Measurements from ENCODE around the gene NOS2.

Gene NOS2

GRCh38 chr17:27819145-27819544, 18.8 kb upstream of the NOS2 start:
- no peak for DNase-seq (ENCODE audit: low read depth in 3 of 3)

GRCh38 chr17:27818401-27819105, 18.2 kb upstream of the NOS2 start:
- no peak for DNase-seq (ENCODE audit: low read depth in 3 of 3)

GRCh38 chr17:27817731-27818130, 17.4 kb upstream of the NOS2 start:
- no peak for DNase-seq (ENCODE audit: low read depth in 3 of 3)

- no peak for DNase-seq (ENCODE audit: low read depth in 3 of 3)
Observed at GRCh38 chr17:27816946-27817345, 16.6 kb upstream of the NOS2 start.

GRCh38 chr17:27811961-27812360, 11.6 kb upstream of the NOS2 start:
- DNase-seq (ENCODE audit: low read depth in 3 of 3) = no peak

- DNase-seq (ENCODE audit: low read depth in 3 of 3) = no peak
Observed at GRCh38 chr17:27810902-27811557, 10.7 kb upstream of the NOS2 start.

GRCh38 chr17:27810211-27810901, 10.0 kb upstream of the NOS2 start:
- no peak for DNase-seq (ENCODE audit: low read depth in 3 of 3)

- no peak for DNase-seq (ENCODE audit: low read depth in 3 of 3)
Observed at GRCh38 chr17:27809555-27809954, 9.2 kb upstream of the NOS2 start.

GRCh38 chr17:27808628-27809027, 8.3 kb upstream of the NOS2 start:
- no peak for DNase-seq (ENCODE audit: low read depth in 3 of 3)

GRCh38 chr17:27807567-27808470, 7.5 kb upstream of the NOS2 start:
- peak in 2 of 3 experiments; percentile 25 to 33 for DNase-seq (ENCODE audit: low read depth in 3 of 3)

GRCh38 chr17:27805520-27806146, 5.3 kb upstream of the NOS2 start:
- peak; percentile 60 to 70 (median 63) for DNase-seq (ENCODE audit: low read depth in 3 of 3)

- no peak for DNase-seq (ENCODE audit: low read depth in 3 of 3)
Observed at GRCh38 chr17:27804113-27804512, 3.8 kb upstream of the NOS2 start.

- no peak for DNase-seq (ENCODE audit: low read depth in 3 of 3)
Observed at GRCh38 chr17:27802962-27803680, 2.8 kb upstream of the NOS2 start.

GRCh38 chr17:27802033-27802432, 1.7 kb upstream of the NOS2 start:
- no peak for DNase-seq (ENCODE audit: low read depth in 3 of 3)

- DNase-seq (ENCODE audit: low read depth in 3 of 3) = no peak
Observed at GRCh38 chr17:27798376-27798775, 2.0 kb downstream of the NOS2 start.

- DNase-seq (ENCODE audit: low read depth in 3 of 3) = no peak
Observed at GRCh38 chr17:27797390-27798091, 2.8 kb downstream of the NOS2 start.

- no peak for DNase-seq (ENCODE audit: low read depth in 3 of 3)
Observed at GRCh38 chr17:27793906-27794569, 6.3 kb downstream of the NOS2 start.

- DNase-seq (ENCODE audit: low read depth in 3 of 3) = no peak
Observed at GRCh38 chr17:27793168-27793905, 7.0 kb downstream of the NOS2 start.

- no peak for DNase-seq (ENCODE audit: low read depth in 3 of 3)
Observed at GRCh38 chr17:27792095-27792494, 8.2 kb downstream of the NOS2 start.
